ENCODE results near the gene MAML2. TPM values are rescaled to one million over a fixed set of nuclear protein-coding genes. Genes with fewer than 3 reads are reported as not detected.

Gene MAML2
- total and polyA plus RNA-seq, 2 of the 8 experiments (the other 6 are each of a cell fraction or from before 2014, with no cell fraction given), result 3.8 to 6.6 TPM

DNA sequence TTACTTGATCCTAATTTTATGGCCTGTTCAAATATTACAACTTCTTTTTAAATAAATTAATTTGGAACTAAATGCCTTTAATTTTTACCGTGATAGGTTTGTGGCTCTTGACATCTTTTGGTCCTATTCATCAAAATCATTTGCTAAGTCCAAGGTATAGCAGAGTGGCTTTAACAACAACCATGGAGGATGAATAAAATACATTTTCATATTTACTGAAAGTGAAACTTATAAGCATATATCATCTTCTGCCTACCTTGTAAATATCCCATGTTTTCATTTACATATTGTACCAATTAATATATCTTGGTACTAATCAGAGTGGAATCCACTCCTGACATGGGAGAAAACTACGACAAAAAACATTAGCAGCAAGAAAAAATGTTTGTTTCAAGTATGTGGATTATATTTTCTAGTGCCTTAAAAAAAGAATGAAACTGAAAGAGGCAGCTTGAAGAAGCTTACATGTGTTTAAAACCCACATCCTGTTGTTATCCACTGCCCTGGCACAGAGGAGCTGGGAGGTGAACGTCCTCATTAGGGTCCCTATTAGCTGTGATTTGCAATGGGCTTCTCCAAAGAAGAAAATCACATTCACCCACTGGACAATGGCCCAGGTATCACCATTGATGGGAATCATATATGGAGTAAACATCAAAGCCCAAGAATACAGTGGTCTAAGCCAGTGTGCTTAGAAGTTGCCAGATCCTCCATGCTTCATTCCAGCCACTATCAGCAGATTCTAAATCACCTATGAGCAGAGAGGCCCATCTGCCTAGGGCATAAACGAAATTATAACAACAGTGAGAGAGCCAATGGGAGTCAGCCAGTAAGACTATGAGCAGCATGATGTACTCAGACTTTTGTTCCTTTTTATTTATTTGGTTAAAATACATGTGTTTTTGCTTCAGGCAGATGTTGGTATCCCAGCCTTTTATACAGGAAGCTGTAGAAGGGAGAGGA is 84.7 kb downstream of the MAML2 start:
- Histone ChIP-seq H3K36me3 (ENCODE audit: control insufficient read depth in 2 of 4, insufficient read depth in 4 of 4, low read length in 3 of 4) (no peaks in the 10 kb centered on the region), H2BK5ac (ENCODE audit: low read depth, low read length) (no peak overlapping the region), H3K9me3 (ENCODE audit: insufficient read depth in 2 of 2, low read depth in 1 of 2, low read length in 1 of 2) (no peaks in the 10 kb centered on the region), H2BK120ac (replicated peaks; ENCODE audit: low read depth, low read length) (no peak overlapping the region), H2BK20ac (ENCODE audit: low read length) (no peak overlapping the region), H4K8ac (ENCODE audit: extremely low read depth, insufficient read depth, low read length) (no peak overlapping the region), H4K91ac (replicated peaks; ENCODE audit: insufficient read length, low read length) (no peak overlapping the region), H3K27me3 (replicated peaks in 1 of 4; ENCODE audit: control insufficient read depth in 3 of 4, extremely low read depth in 1 of 4, insufficient read depth in 3 of 4, low read length in 3 of 4) (no peaks in the 10 kb centered on the region; a peak in 1 of 7 replicates), H3K18ac (ENCODE audit: extremely low read depth, low read length) (no peak overlapping the region), H3K23me2 (ENCODE audit: low read depth, low read length) (no peaks in the 10 kb centered on the region), H2AFZ (ENCODE audit: low read length) (no peak overlapping the region), H3K56ac (replicated peaks; ENCODE audit: insufficient read length, low read depth, low read length) (no peak overlapping the region), H4K5ac (ENCODE audit: insufficient read length, low read depth, low read length) (no peak overlapping the region), H3K27ac (ENCODE audit: low read depth, low read length) (no peak overlapping the region), H3K4me3 (ENCODE audit: extremely low read depth in 1 of 4, insufficient read depth in 2 of 4, low read depth in 3 of 4, low read length in 4 of 4) (no peak overlapping the region), H3K4ac (replicated peaks; ENCODE audit: insufficient read length, low read depth, low read length) (no peak overlapping the region), H4K20me1 (replicated peaks in 1 of 2; ENCODE audit: control insufficient read depth in 1 of 2, insufficient read depth in 2 of 2, low read length in 2 of 2) (no peaks in the 10 kb centered on the region), H2AK5ac (ENCODE audit: low read depth, low read length) (no peak overlapping the region), H3K4me1 (replicated peaks in 1 of 4; ENCODE audit: control insufficient read depth in 3 of 4, insufficient read depth in 4 of 4, low read length in 3 of 4) (peaks cover 0 to 1% (median 0%) of the 10 kb centered on the region in 4 experiments; a peak in 2 of 7 replicates), H3K9ac (replicated peaks in 1 of 4; ENCODE audit: extremely low read depth in 1 of 4, low read depth in 3 of 4, low read length in 3 of 4) (no peak overlapping the region), H3K23ac (ENCODE audit: insufficient read length) (no peak overlapping the region), H3K4me2 (ENCODE audit: insufficient read depth in 1 of 2, low read depth in 2 of 2, low read length in 2 of 2) (no peak overlapping the region), H3K79me2 (ENCODE audit: control insufficient read depth in 1 of 2, insufficient read depth in 2 of 2, low read length in 2 of 2) (no peaks in the 10 kb centered on the region), H3K14ac (ENCODE audit: insufficient read length) (no peak overlapping the region), H3K79me1 (ENCODE audit: low read depth, low read length) (no peaks in the 10 kb centered on the region), H2BK15ac (ENCODE audit: low read length) (no peak overlapping the region), H2BK12ac (ENCODE audit: low read depth, low read length) (no peak overlapping the region)
- POLR2A ChIA-PET (ENCODE audit: partially characterized antibody), result no interaction called here
- CTCF ChIA-PET (ENCODE audit: partially characterized antibody), result interaction anchor here (0.6 kb wide), 1 partner anchor 167 kb away, joined by 3 read pairs; no protein-coding TSS in a partner anchor
- no peak for FAIRE-seq
- no peak for DNase-seq (ENCODE audit: low read depth in 1 of 2, low spot score in 2 of 2)
- 75% methylated on average over 4 of the region's 4 CpGs; no CpG with 5 or more reads in 1 of the 2 experiments for WGBS, 2 experiments (ENCODE audit: extremely low coverage in 1 of 2, insufficient coverage in 1 of 2, insufficient read length in 1 of 2, insufficient replicate concordance in 2 of 2, low coverage in 1 of 2, low lambda C conversion rate in 2 of 2, missing lambda C conversion rate in 1 of 2)
- TF ChIP-seq SRF (IDR thresholded peaks at IDR 0.05; ENCODE audit: low read depth, low read length), result no peak
